IMR-90 (cell line): ENCODE results near the gene IFI30.

ENCODE experiments used
- BHLHE40 ChIP-seq: fragments of 150-350 bp; IDR thresholded peaks from 2 replicates; pipeline ENCODE4 v1.6.1; 2016; ENCODE audit warnings: mild to moderate bottlenecking, low read depth, low read length
- CEBPB ChIP-seq: IDR thresholded peaks from 2 replicates; pipeline ENCODE4 v1.6.1; 2012; ENCODE audit warnings: low read depth, low read length, improper control_type of control experiment
- CHD1 ChIP-seq: IDR thresholded peaks from 2 replicates; pipeline ENCODE4 v1.6.1; 2012; ENCODE audit warnings: low read depth, low read length, improper control_type of control experiment
- MAFK ChIP-seq: IDR thresholded peaks from 2 replicates; pipeline ENCODE4 v1.6.1; 2012; ENCODE audit warnings: low read depth, low read length, improper control_type of control experiment
- MXI1 ChIP-seq: IDR thresholded peaks from 2 replicates; pipeline ENCODE4 v1.6.1; 2012; ENCODE audit warnings: low read depth, mild to moderate bottlenecking, low read length, moderate library complexity, borderline replicate concordance
- POLR2A ChIP-seq: IDR thresholded peaks from 2 replicates; pipeline ENCODE4 v1.6.1; 2012; ENCODE audit warnings: mild to moderate bottlenecking, low read depth, low read length
- RAD21 ChIP-seq: IDR thresholded peaks from 2 replicates; pipeline ENCODE4 v1.6.1; 2012; ENCODE audit warnings: low read length, improper control_type of control experiment
- RCOR1 ChIP-seq: IDR thresholded peaks from 2 replicates; pipeline ENCODE4 v1.6.1; 2012; ENCODE audit warnings: mild to moderate bottlenecking, low read length, improper control_type of control experiment; ENCODE audit not compliant: insufficient replicate concordance
- RFX5 ChIP-seq: IDR thresholded peaks from 2 replicates; pipeline ENCODE4 v1.8.0; 2012; ENCODE audit warnings: low read depth, mild to moderate bottlenecking, low read length, moderate library complexity
- SMC3 ChIP-seq: fragments of 150-350 bp; IDR thresholded peaks from 2 replicates; pipeline ENCODE4 v1.6.1; 2016; ENCODE audit warnings: low read depth, mild to moderate bottlenecking, antibody characterized with exemption, low read length, moderate library complexity
- TF ChIP-seq, protein P1 (sequence below): conservative IDR thresholded peaks from 2 replicates; pipeline ENCODE4 v1.5.1; 2012; ENCODE audit warnings: mild to moderate bottlenecking, low read depth, low read length, improper control_type of control experiment
- TF ChIP-seq, protein P2 (sequence below): fragments of 150-350 bp; IDR thresholded peaks from 2 replicates; pipeline ENCODE4 v1.6.1; 2017; ENCODE audit warnings: mild to moderate bottlenecking, antibody characterized with exemption, low read length, low read depth
- TF ChIP-seq, protein P3 (sequence below): fragments of 150-350 bp; IDR thresholded peaks from 2 replicates; pipeline ENCODE4 v1.6.1; 2016; ENCODE audit warnings: low read depth, mild to moderate bottlenecking, low read length, moderate library complexity, borderline replicate concordance

DNA sequence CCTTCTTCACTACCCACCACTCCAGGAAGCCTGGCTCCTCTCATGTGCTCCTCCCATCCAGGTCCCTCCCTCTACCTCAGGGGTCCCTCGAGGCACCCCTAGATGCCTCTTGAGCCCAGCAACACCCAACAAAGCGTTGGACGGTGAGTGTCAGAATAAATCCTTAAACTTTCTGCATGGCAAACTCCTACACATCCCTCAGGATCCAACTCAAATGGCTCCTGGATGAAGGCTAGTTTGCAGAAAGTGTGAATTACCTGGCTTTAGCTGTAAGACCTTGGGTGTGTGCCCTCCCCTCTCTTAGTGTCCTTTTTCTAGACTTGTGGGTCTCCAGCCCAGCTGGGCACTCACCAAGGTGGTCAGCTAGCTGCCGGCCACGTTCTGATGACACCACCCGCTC, 24.8 kb downstream of the IFI30 start:
- TF ChIP-seq POLR2A (no peak), MXI1 (no peak), SMC3 (no peak), RAD21 (no peak), BHLHE40 (no peak), CHD1 (no peak), RCOR1 (no peak), CEBPB (no peak), MAFK (no peak), RFX5 (no peak)
- TF ChIP-seq, protein P1, sequence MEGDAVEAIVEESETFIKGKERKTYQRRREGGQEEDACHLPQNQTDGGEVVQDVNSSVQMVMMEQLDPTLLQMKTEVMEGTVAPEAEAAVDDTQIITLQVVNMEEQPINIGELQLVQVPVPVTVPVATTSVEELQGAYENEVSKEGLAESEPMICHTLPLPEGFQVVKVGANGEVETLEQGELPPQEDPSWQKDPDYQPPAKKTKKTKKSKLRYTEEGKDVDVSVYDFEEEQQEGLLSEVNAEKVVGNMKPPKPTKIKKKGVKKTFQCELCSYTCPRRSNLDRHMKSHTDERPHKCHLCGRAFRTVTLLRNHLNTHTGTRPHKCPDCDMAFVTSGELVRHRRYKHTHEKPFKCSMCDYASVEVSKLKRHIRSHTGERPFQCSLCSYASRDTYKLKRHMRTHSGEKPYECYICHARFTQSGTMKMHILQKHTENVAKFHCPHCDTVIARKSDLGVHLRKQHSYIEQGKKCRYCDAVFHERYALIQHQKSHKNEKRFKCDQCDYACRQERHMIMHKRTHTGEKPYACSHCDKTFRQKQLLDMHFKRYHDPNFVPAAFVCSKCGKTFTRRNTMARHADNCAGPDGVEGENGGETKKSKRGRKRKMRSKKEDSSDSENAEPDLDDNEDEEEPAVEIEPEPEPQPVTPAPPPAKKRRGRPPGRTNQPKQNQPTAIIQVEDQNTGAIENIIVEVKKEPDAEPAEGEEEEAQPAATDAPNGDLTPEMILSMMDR: no peak
- TF ChIP-seq, protein P2, sequence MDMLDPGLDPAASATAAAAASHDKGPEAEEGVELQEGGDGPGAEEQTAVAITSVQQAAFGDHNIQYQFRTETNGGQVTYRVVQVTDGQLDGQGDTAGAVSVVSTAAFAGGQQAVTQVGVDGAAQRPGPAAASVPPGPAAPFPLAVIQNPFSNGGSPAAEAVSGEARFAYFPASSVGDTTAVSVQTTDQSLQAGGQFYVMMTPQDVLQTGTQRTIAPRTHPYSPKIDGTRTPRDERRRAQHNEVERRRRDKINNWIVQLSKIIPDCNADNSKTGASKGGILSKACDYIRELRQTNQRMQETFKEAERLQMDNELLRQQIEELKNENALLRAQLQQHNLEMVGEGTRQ: no peak
- TF ChIP-seq, protein P3, sequence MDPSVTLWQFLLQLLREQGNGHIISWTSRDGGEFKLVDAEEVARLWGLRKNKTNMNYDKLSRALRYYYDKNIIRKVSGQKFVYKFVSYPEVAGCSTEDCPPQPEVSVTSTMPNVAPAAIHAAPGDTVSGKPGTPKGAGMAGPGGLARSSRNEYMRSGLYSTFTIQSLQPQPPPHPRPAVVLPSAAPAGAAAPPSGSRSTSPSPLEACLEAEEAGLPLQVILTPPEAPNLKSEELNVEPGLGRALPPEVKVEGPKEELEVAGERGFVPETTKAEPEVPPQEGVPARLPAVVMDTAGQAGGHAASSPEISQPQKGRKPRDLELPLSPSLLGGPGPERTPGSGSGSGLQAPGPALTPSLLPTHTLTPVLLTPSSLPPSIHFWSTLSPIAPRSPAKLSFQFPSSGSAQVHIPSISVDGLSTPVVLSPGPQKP: no peak
